Peyer's patch (tissue), 4 donors: ENCODE results near the gene MEPCE.

Source experiments
- POLR2A ChIP-seq, 2 donors: fragments of 450-650 bp; IDR thresholded peaks; one replicate each; pipeline ENCODE4 v1.5.1; 2017; ENCODE audit warnings: antibody characterized with exemption in 2 of 2, mild to moderate bottlenecking in 2 of 2, moderate library complexity in 2 of 2
- TF ChIP-seq, protein P1 (sequence below), 6 experiments: fragments of 450-650 bp in 4 of 6; fragments of 200-600 bp in 2 of 6; sonication (generic) in 1 of 6; IDR thresholded peaks; one replicate each; pipeline ENCODE4 v1.5.1; 2017 to 2019; ENCODE audit warnings: antibody characterized with exemption in 6 of 6, mild to moderate bottlenecking in 3 of 6, moderate library complexity in 1 of 6

DNA sequence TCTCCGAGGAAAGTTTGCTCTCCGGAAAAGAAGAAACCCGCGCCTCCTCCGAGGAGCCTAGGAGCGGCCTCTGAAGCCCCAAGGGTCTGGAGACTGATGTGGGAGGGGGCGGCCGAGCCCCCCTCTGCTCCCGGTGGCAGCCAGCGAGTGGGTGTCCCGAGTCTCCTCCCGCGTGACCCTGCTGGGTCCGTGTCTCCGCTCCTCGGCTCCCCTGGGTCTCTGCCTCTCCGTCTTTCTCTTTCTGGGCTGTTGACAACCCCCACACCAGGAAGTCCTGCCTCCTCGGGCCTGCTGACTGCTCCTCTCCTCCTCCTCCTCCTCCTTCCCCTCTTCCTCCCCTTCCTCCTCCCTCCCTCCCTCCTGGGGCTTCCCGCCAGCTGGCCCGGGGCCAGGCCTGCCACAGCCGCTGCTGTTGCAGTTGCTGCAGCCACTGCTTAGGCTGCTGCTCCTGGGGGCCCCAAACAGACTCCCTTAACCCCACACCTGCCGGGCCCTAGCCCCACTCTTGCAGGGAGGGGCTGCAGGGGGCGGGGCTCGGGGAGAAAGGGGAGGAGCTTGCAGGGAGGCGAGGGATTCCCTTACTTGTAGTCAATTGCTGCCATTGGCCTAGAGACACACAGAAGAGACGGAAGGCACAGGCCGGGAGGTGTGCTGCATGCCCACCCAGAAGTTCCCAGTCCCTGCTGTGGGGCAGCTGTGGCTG, 49.5 kb downstream of the MEPCE start, which contains the start of gene TSC22D4:
- TF ChIP-seq, protein P1, sequence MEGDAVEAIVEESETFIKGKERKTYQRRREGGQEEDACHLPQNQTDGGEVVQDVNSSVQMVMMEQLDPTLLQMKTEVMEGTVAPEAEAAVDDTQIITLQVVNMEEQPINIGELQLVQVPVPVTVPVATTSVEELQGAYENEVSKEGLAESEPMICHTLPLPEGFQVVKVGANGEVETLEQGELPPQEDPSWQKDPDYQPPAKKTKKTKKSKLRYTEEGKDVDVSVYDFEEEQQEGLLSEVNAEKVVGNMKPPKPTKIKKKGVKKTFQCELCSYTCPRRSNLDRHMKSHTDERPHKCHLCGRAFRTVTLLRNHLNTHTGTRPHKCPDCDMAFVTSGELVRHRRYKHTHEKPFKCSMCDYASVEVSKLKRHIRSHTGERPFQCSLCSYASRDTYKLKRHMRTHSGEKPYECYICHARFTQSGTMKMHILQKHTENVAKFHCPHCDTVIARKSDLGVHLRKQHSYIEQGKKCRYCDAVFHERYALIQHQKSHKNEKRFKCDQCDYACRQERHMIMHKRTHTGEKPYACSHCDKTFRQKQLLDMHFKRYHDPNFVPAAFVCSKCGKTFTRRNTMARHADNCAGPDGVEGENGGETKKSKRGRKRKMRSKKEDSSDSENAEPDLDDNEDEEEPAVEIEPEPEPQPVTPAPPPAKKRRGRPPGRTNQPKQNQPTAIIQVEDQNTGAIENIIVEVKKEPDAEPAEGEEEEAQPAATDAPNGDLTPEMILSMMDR (IDR thresholded peaks at IDR 0.05): no peak
- TF ChIP-seq POLR2A (IDR thresholded peaks at IDR 0.05): peak; percentile 87 to 91
